NCI-H128 (cell line): ENCODE measurements around the gene USP36.
"Not testable (repeated sequence)": the region's sequence is repeated elsewhere in the genome, so short reads cannot be mapped to it uniquely, and the experiment has no call there.

Experiments
- DNase-seq: peaks from one replicate; lab custom pipeline; 2025; ENCODE audit not compliant: unreplicated experiment; lab: John Stamatoyannopoulos, UW

USP36 gene

GRCh38 chr17:78771758-78772382, 68.7 kb downstream of the USP36 start:
- no peak for DNase-seq

GRCh38 chr17:78769196-78769773, 71.3 kb downstream of the USP36 start:
- no peak for DNase-seq

DNA sequence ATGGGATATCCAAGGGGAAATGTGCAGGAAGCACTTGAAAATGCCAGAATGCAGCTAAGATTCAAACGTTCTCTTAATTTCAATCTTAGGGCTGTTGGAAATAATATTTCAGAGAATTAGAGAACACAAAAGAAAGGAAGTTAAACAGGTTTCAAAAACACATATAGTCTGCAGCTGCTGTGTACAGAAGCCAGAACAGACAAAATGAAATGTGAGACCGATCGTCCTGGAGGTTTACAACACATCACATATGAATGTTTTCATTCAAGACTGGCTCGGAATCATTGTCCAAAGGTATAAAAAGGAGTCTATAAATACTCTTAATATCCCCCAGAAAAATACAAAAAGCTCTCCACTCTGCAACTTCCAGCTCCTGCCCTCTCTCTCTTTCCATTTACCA, 72.8 kb downstream of the USP36 start:
- DNase-seq = no peak

- DNase-seq = no peak
Observed at GRCh38 chr17:78766743-78767294, 73.8 kb downstream of the USP36 start.

DNA sequence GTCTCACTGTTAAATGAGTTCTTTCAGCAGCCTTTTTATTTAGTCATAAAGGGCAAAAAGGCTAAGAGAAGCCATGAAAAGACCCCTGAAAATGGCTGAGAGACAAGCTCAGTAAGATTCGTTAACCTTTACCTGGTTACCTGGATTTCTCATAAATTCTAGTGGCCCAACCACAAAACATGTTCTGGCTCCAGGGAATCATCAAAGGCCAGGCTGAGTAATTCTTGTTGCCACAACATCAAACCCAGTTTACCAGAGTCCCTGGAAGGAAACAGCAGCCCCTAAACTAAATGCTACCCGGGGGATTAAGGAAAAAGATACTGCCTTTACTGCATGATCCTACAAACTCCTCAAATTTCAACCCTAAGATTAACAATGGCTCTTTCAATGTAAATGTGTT, 74.4 kb downstream of the USP36 start:
- no peak for DNase-seq

- no peak for DNase-seq
Observed at GRCh38 chr17:78765821-78766220, 74.8 kb downstream of the USP36 start.

DNA sequence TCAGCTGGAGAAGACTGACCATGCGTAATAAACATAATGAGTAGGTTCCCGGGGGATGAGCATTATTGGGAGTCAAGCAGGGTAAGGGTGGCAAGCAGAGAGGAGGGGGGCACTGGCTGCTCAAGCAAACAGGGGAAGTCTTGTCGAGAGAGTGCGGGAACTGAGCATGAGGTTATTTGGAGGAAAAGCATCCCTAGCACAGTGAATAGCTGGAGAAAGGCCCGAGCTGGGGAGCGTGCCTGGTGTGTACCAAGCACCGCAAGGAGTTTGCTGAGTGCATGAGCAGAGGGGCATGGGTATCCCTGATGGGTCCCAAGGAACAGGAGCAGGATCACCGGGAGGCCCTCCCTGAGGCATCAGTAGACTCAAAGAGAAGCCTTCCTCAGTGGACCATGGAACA, 75.7 kb downstream of the USP36 start:
- no peak for DNase-seq

GRCh38 chr17:78763561-78763960, 77.1 kb downstream of the USP36 start:
- no peak for DNase-seq

DNA sequence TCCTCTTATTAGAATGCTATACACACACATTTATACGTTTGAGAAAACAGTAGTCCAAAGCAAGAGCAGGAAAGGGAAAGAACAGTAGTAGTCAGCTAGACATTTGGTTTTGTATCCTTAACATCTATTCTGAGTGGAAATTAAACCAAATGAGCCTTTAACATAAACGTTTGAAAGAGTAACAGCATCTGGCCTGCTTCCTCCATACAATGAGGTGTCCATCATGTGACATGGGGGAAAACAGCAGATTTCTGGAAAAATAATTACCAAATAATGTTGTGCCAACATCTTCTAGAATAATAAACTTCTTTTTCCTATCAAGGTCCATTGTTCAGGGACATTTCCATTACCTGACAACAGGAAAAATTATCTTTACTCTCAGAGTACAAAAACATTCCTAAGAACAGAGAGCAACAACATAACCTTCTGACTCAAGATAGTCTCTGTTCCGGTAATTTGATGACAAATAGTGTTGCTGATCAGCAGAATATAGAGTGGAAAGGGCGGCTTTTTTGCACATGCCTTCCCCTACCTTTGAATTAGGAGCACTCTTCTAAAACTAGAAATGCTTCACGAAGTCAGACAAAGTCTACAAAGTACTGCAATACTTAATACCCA, 78.7 kb downstream of the USP36 start:
- DNase-seq = no peak

DNA sequence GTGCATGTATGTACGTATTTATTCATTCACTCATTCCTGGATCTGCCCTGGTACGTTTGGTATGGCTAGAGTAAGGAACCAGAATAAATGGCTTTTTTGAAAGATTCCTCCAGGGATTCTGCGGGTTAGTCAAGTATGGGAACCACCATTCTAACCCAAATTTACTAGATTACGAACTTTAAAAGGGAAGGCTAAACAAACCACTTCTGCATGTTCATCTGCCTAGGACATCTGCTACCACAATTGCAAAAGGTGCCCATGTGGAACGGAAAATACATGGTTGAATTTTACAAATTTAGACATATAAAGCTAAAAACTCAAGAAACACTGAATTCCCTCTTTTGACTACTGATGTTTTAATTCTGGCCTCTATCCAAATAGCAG, 80.7 kb downstream of the USP36 start:
- no peak for DNase-seq

DNA sequence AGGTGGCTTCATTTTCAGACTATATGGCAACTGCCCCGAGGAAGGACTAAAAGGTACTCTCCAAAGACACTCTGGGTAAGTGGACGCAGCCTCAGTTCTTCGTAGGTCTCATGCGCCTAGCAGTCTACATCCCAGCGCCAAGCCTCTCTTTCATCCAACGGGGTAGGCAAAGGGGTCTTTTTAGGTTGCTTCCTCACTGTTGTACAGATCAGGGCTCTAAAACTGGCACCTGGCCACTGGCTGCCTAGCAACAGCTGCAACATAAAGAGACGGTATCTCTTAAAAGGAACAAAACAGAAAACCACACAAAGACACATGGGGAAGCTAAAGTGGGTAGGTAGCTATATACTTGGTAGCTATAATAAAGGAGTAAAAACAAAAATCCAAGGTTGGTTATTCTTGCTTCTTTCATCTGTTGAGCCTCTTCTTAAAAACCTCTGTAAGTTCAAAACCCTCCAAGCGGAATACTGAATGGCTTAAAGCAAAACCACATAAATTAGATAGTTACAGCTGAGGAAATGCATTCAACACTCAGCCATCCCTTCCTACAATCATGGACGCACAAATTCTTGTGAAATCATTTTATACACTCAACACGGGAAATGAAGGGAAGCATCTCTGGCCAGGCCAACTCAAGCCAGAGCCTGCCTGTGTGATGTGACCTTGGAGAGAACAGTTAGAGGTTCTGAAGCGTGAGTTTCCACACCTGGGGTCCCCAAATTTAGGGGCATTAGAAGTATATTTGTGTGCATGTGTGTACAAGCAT, 81.2 kb downstream of the USP36 start:
- peak; percentile 14 for DNase-seq

GRCh38 chr17:78753316-78754250, 87.0 kb downstream of the USP36 start:
- no peak for DNase-seq

GRCh38 chr17:78751447-78752161, 89.0 kb downstream of the USP36 start:
- no peak for DNase-seq

GRCh38 chr17:78751000-78751399, 89.6 kb downstream of the USP36 start:
- not testable (repeated sequence) for DNase-seq

DNA sequence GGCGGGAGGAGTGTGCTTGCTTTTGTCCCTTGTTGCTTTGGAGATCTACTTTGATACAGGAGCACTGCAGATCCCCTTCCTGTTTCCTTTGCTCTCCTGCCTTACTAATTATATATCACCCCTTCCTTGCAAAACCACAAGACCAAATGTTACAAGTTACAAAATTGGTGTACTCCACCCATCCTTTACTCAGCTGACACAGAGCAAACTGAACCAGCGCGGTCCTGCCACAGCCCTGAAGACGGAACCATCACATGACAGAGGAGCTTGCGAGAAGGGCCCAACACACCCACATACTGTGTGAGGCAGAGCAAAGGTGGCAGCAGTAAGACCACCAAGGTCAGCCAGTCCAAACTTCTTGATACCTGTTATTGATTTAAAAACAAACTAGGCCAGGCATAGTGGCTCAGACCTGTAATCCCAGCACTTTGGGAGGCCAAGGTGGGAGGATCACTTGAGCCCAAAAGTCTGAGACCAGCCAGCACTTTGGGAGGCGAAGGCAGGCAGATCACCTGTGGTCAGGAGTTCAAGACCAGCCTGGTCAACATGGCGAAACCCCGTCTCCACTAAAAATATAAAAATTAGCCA, 91.8 kb downstream of the USP36 start:
- no peak for DNase-seq

DNA sequence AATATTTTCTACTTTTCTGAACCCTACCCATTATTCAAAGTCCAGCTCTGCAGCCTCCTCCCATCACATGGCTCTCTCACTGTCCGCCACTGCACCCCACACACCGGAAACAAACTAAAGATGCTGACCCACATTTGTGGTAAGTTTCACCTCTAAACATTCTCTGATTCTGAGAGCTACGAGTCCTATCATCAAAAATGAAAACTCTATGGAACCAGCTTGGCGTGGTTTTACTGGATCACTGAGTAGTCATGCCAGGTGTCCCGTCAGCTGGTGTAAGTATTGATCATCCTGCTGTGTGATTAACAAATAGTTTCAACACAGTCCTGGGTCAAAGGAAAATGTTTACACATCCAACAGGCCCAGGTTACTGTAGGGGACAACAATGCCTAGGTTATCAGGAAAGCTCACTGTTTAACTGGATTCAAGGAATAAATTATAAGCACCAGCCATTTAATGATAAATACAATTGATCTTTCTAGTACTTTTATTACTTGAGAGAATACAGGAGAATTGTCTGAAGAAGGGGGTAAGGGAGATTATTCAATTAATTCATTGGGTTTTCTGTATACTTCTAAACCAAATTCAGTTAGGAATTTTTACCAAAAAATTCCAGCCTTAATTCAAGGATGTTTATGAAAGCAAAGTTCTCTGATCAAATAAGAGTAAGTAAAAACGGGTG, 92.4 kb downstream of the USP36 start:
- DNase-seq = no peak

DNA sequence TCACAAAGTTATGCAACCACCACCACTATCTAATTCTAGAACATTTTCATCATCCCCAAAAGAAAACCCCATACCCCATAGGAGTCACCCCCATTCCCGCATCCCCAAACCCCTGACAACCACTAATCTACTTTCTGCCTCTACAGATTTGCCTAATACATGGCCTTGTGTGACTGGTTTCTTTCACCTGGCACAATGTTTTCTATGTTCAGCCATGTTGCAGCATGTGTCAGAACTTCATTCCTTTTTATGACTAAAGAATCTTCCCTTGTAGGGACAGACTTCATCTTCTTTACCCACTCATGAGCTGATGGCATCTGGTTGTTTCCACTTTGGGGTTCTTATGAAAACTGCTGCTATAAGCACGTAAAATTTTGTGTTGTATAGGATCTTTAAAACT, 93.1 kb downstream of the USP36 start:
- no peak for DNase-seq

DNA sequence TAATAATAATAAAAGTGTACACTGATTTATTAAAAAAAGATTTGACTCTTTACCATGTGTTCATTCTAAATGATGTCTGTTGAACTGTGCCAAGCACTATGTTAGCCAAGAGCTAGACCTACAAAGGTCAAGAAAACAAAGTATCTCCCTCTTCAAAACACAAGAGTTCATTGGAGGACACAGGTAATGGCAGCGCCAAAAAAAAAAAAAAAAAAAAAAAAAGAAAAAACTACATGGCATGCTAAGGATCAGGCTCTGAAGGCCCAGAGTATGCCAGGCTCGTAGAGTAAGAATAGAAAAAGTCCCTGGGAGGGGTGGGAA, 93.7 kb downstream of the USP36 start:
- no peak for DNase-seq

- DNase-seq = no peak
Observed at GRCh38 chr17:78746263-78746948, 94.2 kb downstream of the USP36 start.
